Loucy (cell line): ENCODE measurements around the gene PLEKHM2.

ENCODE experiments used
- CTCF ChIP-seq: fragments of 200-600 bp; sonication (generic); conservative IDR thresholded peaks from 2 replicates; pipeline ENCODE4 v1.5.1; 2014; ENCODE audit warnings: mild to moderate bottlenecking, antibody characterized with exemption, low read length
- EZH2phosphoT487 ChIP-seq: fragments of 200-600 bp; IDR thresholded peaks from 2 replicates; pipeline ENCODE4 v1.6.1; 2018; ENCODE audit warnings: antibody characterized with exemption, mild to moderate bottlenecking, moderate library complexity, borderline replicate concordance

GRCh38 chr1:15683345-15684039 is 628 bp upstream of the PLEKHM2 start:
- TF ChIP-seq EZH2phosphoT487: no peak
- no peak for TF ChIP-seq CTCF
